ENCODE data around the gene FNBP1L. TPM values are rescaled to one million over a fixed set of nuclear protein-coding genes. Genes with fewer than 3 reads are reported as not detected.
"Not testable (repeated sequence)": the region's sequence is repeated elsewhere in the genome, so short reads cannot be mapped to it uniquely, and the experiment has no call there.

FNBP1L gene
- total RNA-seq, 2 experiments from 2014 or later = 0.19 to 0.26 TPM

GRCh38 chr1:93450321-93450720, 2.4 kb downstream of the FNBP1L start:
- Mint-ChIP-seq H3K9me3 (no peaks in the 10 kb centered on the region), H3K36me3 (no peaks in the 10 kb centered on the region), H3K27me3 (peaks cover 64% of the 10 kb centered on the region), H3K27ac (no peak overlapping the region), H3K4me3 (no peak overlapping the region), H3K4me1 (peaks cover 13% of the 10 kb centered on the region)
- POLR2A ChIA-PET = no interaction called here
- ATAC-seq (ENCODE audit: low read depth) (no peak), DNase-seq (no peak)

- Mint-ChIP-seq H3K9me3 (no peaks in the 10 kb centered on the region), H3K27me3 (peaks cover 41% of the 10 kb centered on the region), H3K4me3 (no peak overlapping the region), H3K27ac (no peak overlapping the region), H3K36me3 (no peaks in the 10 kb centered on the region), H3K4me1 (peaks cover 4% of the 10 kb centered on the region)
- DNase-seq (no peak), ATAC-seq (ENCODE audit: low read depth) (no peak)
- POLR2A ChIA-PET = no interaction called here
Measured at GRCh38 chr1:93453911-93454310, 6.0 kb downstream of the FNBP1L start.

DNA sequence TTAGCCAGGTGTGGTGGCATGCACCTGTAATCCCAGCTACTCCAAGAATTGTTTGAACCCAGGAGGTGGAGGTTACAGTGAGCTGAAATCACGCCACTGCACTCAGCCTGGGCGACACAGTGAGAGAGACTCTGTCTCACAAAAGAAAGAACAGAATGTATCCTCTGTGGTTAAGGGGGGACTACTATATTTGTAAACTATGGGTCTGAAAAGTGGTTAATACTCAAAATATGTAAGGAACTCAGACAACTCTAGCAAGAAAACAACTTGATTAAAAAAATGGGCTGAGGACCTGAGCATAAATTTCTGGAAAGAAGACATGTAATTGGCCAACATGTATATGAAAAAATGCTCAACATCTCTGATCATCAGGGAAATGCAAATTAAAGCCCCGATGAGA, 11.2 kb downstream of the FNBP1L start:
- POLR2A ChIA-PET = no interaction called here
- H3K27me3 Mint-ChIP-seq = peaks cover 16% of the 10 kb centered on the region
- H3K9me3 Mint-ChIP-seq = no peaks in the 10 kb centered on the region
- no peaks in the 10 kb centered on the region for H3K4me1 Mint-ChIP-seq
- ATAC-seq (ENCODE audit: low read depth) = no peak
- H3K4me3 Mint-ChIP-seq = no peak overlapping the region
- DNase-seq = no peak
- H3K36me3 Mint-ChIP-seq = no peaks in the 10 kb centered on the region
- no peak overlapping the region for H3K27ac Mint-ChIP-seq

DNA sequence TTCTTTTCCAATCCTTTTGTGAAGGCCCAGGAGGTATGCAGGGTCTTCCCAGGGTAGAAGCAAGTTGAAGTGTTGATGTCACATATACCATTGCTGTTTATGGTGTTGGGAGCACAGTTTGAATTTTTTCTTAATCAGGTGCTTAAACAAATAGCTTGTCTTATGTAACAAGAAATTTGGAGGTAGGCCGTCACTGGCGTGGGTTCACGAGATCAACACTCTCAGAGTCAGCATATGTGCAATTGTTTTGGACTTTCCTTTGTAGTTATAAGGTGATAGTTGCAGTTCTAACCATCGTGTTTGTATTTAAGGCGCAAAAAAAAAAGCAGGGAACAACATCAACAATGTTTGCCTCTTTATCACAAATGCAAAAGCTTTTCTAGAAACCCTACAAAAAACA, 13.3 kb downstream of the FNBP1L start:
- Mint-ChIP-seq H3K27ac (no peak overlapping the region), H3K4me3 (no peak overlapping the region), H3K4me1 (no peaks in the 10 kb centered on the region), H3K36me3 (no peaks in the 10 kb centered on the region), H3K27me3 (peaks cover 15% of the 10 kb centered on the region), H3K9me3 (peaks cover 5% of the 10 kb centered on the region)
- DNase-seq (no peak), ATAC-seq (ENCODE audit: low read depth) (no peak)
- POLR2A ChIA-PET = no interaction called here

DNA sequence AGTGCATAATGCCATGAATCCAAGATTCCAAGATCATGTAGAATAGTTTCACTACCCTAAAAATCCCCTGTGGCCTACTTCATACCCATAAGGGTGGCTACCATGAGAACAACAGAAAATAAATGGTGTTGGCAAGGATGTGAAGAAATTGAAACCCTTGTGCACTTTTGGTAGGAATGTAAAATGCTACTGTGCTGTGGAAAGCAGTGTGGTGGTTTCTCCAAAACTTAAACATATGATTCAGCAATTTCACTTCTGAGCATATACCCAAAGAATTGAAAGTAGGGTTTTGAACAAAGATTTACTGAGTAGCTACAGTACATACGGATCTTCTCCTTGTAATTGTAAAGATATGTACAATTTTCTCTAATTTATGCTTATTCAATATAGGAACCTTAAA, 16.0 kb downstream of the FNBP1L start:
- Mint-ChIP-seq H3K9me3 (peaks cover 8% of the 10 kb centered on the region), H3K4me1 (no peaks in the 10 kb centered on the region), H3K27ac (no peak overlapping the region), H3K36me3 (no peaks in the 10 kb centered on the region), H3K4me3 (no peak overlapping the region), H3K27me3 (peaks cover 11% of the 10 kb centered on the region)
- no peak for DNase-seq
- POLR2A ChIA-PET = no interaction called here
- no peak for ATAC-seq (ENCODE audit: low read depth)

DNA sequence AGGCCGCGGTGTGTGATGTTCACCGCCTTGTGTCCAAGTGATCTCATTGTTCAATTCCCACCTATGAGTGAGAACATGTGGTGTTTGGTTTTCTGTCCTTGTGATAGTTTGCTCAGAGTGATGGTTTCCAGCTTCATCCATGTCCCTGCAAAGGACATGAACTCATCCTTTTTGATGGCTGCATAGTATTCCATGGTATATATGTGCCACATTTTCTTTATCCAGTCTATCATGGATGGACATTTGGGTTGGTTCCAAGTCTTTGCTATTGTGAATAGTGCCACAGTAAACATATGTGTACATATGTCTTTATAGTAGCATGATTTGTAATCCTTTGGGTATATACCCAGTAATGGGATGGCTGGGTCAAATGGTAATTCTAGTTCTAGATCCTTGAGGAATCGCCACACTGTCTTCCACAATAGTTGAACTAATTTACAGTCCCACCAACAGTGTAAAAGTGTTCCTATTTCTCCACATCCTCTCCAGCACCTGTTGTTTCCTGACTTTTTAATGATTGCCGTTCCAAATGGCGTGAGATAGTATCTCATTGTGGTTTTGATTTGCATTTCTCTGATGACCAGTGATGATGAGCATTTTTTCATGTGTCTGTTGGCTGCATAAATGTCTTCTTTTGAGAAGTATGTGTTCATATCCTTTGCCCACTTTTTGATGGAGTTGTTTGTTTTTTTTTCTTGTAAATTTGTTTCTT, 17.6 kb downstream of the FNBP1L start:
- H3K27ac Mint-ChIP-seq; H3K36me3 Mint-ChIP-seq; POLR2A ChIA-PET; H3K9me3 Mint-ChIP-seq; H3K4me1 Mint-ChIP-seq; DNase-seq; H3K4me3 Mint-ChIP-seq; ATAC-seq (ENCODE audit: low read depth): not testable (repeated sequence)
- H3K27me3 Mint-ChIP-seq = peaks cover 14% of the 10 kb centered on the region

DNA sequence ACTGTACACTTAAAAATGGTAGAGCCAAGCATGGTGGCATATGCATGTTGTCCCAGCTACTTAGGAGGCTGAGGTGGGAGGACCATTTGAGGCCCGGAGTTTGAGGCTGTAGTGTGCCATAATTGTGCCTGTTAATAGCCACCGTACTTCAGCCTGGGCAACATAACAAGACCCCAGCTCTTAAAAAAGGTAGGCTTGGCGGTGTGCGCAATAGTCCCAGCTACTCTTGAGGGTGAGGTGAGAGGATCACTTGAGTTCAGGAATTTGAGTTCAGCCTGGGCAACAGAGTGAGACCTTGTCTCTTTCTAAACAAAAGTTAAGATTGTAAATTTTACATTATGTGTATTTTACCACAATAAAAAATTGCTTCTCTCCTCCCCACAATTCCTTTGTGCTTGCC, 19.7 kb downstream of the FNBP1L start:
- no peak overlapping the region for H3K4me3 Mint-ChIP-seq
- POLR2A ChIA-PET = no interaction called here
- no peaks in the 10 kb centered on the region for H3K4me1 Mint-ChIP-seq
- DNase-seq (no peak), ATAC-seq (ENCODE audit: low read depth) (no peak)
- peaks cover 6% of the 10 kb centered on the region for H3K27me3 Mint-ChIP-seq
- no peaks in the 10 kb centered on the region for H3K36me3 Mint-ChIP-seq
- H3K9me3 Mint-ChIP-seq = peaks cover 8% of the 10 kb centered on the region
- H3K27ac Mint-ChIP-seq = no peak overlapping the region

- H3K4me1 Mint-ChIP-seq = no peaks in the 10 kb centered on the region
- peaks cover 5% of the 10 kb centered on the region for H3K27me3 Mint-ChIP-seq
- peaks cover 8% of the 10 kb centered on the region for H3K9me3 Mint-ChIP-seq
- DNase-seq (no peak), ATAC-seq (ENCODE audit: low read depth) (no peak)
- no peak overlapping the region for H3K4me3 Mint-ChIP-seq
- POLR2A ChIA-PET = no interaction called here
- no peaks in the 10 kb centered on the region for H3K36me3 Mint-ChIP-seq
- no peak overlapping the region for H3K27ac Mint-ChIP-seq
Measured at GRCh38 chr1:93468662-93469061, 20.7 kb downstream of the FNBP1L start.

- H3K27me3 Mint-ChIP-seq; ATAC-seq (ENCODE audit: low read depth); H3K4me1 Mint-ChIP-seq; H3K36me3 Mint-ChIP-seq; POLR2A ChIA-PET; H3K4me3 Mint-ChIP-seq; DNase-seq; H3K27ac Mint-ChIP-seq; H3K9me3 Mint-ChIP-seq: not testable (repeated sequence)
Measured at GRCh38 chr1:93469223-93469622, 21.3 kb downstream of the FNBP1L start.

GRCh38 chr1:93471284-93471683, 23.4 kb downstream of the FNBP1L start:
- Mint-ChIP-seq H3K27me3 (peaks cover 8% of the 10 kb centered on the region), H3K9me3 (peaks cover 3% of the 10 kb centered on the region), H3K27ac (no peak overlapping the region), H3K4me3 (no peak overlapping the region), H3K36me3 (no peaks in the 10 kb centered on the region), H3K4me1 (no peaks in the 10 kb centered on the region)
- ATAC-seq (ENCODE audit: low read depth) = no peak
- POLR2A ChIA-PET = no interaction called here
- no peak for DNase-seq

GRCh38 chr1:93471911-93472310, 24.0 kb downstream of the FNBP1L start:
- ATAC-seq (ENCODE audit: low read depth) (no peak), DNase-seq (no peak)
- Mint-ChIP-seq H3K9me3 (peaks cover 3% of the 10 kb centered on the region), H3K36me3 (no peaks in the 10 kb centered on the region), H3K27ac (no peak overlapping the region), H3K4me1 (no peaks in the 10 kb centered on the region), H3K4me3 (no peak overlapping the region), H3K27me3 (peaks cover 10% of the 10 kb centered on the region)
- POLR2A ChIA-PET = no interaction called here

- Mint-ChIP-seq H3K9me3 (peaks cover 9% of the 10 kb centered on the region), H3K27me3 (peaks cover 13% of the 10 kb centered on the region), H3K4me3 (no peak overlapping the region), H3K36me3 (no peaks in the 10 kb centered on the region), H3K27ac (no peak overlapping the region), H3K4me1 (no peaks in the 10 kb centered on the region)
- POLR2A ChIA-PET = no interaction called here
- ATAC-seq (ENCODE audit: low read depth) (no peak), DNase-seq (no peak)
Measured at GRCh38 chr1:93474321-93474720, 26.4 kb downstream of the FNBP1L start.

GRCh38 chr1:93475681-93476080, 27.8 kb downstream of the FNBP1L start:
- no peak for ATAC-seq (ENCODE audit: low read depth)
- Mint-ChIP-seq H3K4me1 (no peaks in the 10 kb centered on the region), H3K4me3 (no peak overlapping the region), H3K27me3 (peaks cover 8% of the 10 kb centered on the region), H3K27ac (no peak overlapping the region), H3K36me3 (no peaks in the 10 kb centered on the region), H3K9me3 (peaks cover 13% of the 10 kb centered on the region)
- no peak for DNase-seq
- POLR2A ChIA-PET = no interaction called here

- H3K36me3 Mint-ChIP-seq; H3K27ac Mint-ChIP-seq; POLR2A ChIA-PET; DNase-seq; H3K27me3 Mint-ChIP-seq; H3K4me1 Mint-ChIP-seq; H3K4me3 Mint-ChIP-seq; ATAC-seq (ENCODE audit: low read depth): not testable (repeated sequence)
- H3K9me3 Mint-ChIP-seq = peaks cover 13% of the 10 kb centered on the region
Measured at GRCh38 chr1:93479133-93479745, 31.3 kb downstream of the FNBP1L start.
